A673 (cell line): Measurements from ENCODE around the gene SMARCD3. TPM values are rescaled to one million over a fixed set of nuclear protein-coding genes. Genes with fewer than 3 reads are reported as not detected.

Experiments
- BruUV-seq: library from RNA; stranded (reverse); fragments of 400-500 nt; replicated peaks from 2 replicates; lab custom pipeline; 2021; lab: Mats Ljungman, UMichigan
- CTCF ChIA-PET: fragments of 300-600 bp; sonication (Branson Sonifier 250); formaldehyde crosslinking; loops from one replicate; lab custom pipeline; 2022; ENCODE audit warnings: antibody characterized with exemption; lab: Charles Lee
- POLR2A ChIA-PET: fragments of 300-600 bp; sonication (Branson Sonifier 250); formaldehyde crosslinking; loops from one replicate; lab custom pipeline; 2022; ENCODE audit warnings: antibody characterized with exemption; ENCODE audit not compliant: low non-redundant PET; lab: Charles Lee
- DNase-seq: peaks from one replicate; pipeline ENCODE4 v3.0.0-alpha.2; 2015; ENCODE audit warnings: low spot score
- H3K27ac ChIP-seq: fragments of 200-600 bp; sonication (generic); 2 replicates; pipeline ENCODE4 v1.5.1; 2016; ENCODE audit warnings: mixed run types, low read depth, mild to moderate bottlenecking, mixed read lengths, antibody characterized with exemption, low read length; ENCODE audit not compliant: poor library complexity, severe bottlenecking
- H3K27me3 ChIP-seq: fragments of 200-600 bp; sonication (generic); replicated peaks from 2 replicates; pipeline ENCODE4 v1.6.1; 2017; ENCODE audit warnings: mixed run types, low read depth, mild to moderate bottlenecking, mixed read lengths, antibody characterized with exemption, low read length; ENCODE audit not compliant: insufficient read depth, poor library complexity
- H3K36me3 ChIP-seq: fragments of 200-600 bp; sonication (generic); 2 replicates; pipeline ENCODE4 v1.6.1; 2016; ENCODE audit warnings: mixed run types, mild to moderate bottlenecking, mixed read lengths, antibody characterized with exemption, low read length; ENCODE audit not compliant: insufficient read depth, poor library complexity, severe bottlenecking
- H3K4me1 ChIP-seq: fragments of 200-600 bp; sonication (generic); 2 replicates; pipeline ENCODE4 v1.6.1; 2017; ENCODE audit warnings: mixed run types, mild to moderate bottlenecking, mixed read lengths, antibody characterized with exemption, low read length; ENCODE audit not compliant: insufficient read depth, poor library complexity, severe bottlenecking
- H3K4me3 ChIP-seq: fragments of 200-600 bp; sonication (generic); 2 replicates; pipeline ENCODE4 v1.5.1; 2016; ENCODE audit warnings: low read depth, mixed run types, mild to moderate bottlenecking, mixed read lengths, low read length; ENCODE audit not compliant: poor library complexity, severe bottlenecking
- H3K9me3 ChIP-seq: fragments of 200-600 bp; sonication (generic); 2 replicates; pipeline ENCODE4 v1.6.1; 2016; ENCODE audit warnings: mixed run types, low read depth, mild to moderate bottlenecking, mixed read lengths, antibody characterized with exemption, low read length; ENCODE audit not compliant: poor library complexity, severe bottlenecking
- EZH2 ChIP-seq: fragments of 200-600 bp; sonication (generic); IDR thresholded peaks from 2 replicates; pipeline ENCODE4 v1.6.1; 2017; ENCODE audit warnings: borderline replicate concordance, low read depth, mild to moderate bottlenecking, mixed read lengths, antibody characterized with exemption, low read length; ENCODE audit not compliant: poor library complexity, severe bottlenecking
- intact Hi-C: fragments of 100-400 bp; cut with micrococcal nuclease; formaldehyde crosslinking; loops from one replicate; pipeline ENCODE4 v1.10.0; 2022; ENCODE audit not compliant: unreplicated experiment
- total RNA-seq: library from RNA; stranded (reverse); gene quantifications from 2 replicates; pipeline ENCODE4 v1.2.3, GENCODE V29; 2021
- TF ChIP-seq, protein P1 (sequence below): fragments of 300-800, 200-600 bp; sonication (generic); conservative IDR thresholded peaks from 2 replicates; pipeline ENCODE4 v1.5.1; 2017; ENCODE audit warnings: low read depth, mild to moderate bottlenecking, antibody characterized with exemption, low read length, moderate library complexity, mixed read lengths

The SMARCD3 gene
- total RNA-seq, 1 experiment from 2014 or later: 44.8 TPM

DNA sequence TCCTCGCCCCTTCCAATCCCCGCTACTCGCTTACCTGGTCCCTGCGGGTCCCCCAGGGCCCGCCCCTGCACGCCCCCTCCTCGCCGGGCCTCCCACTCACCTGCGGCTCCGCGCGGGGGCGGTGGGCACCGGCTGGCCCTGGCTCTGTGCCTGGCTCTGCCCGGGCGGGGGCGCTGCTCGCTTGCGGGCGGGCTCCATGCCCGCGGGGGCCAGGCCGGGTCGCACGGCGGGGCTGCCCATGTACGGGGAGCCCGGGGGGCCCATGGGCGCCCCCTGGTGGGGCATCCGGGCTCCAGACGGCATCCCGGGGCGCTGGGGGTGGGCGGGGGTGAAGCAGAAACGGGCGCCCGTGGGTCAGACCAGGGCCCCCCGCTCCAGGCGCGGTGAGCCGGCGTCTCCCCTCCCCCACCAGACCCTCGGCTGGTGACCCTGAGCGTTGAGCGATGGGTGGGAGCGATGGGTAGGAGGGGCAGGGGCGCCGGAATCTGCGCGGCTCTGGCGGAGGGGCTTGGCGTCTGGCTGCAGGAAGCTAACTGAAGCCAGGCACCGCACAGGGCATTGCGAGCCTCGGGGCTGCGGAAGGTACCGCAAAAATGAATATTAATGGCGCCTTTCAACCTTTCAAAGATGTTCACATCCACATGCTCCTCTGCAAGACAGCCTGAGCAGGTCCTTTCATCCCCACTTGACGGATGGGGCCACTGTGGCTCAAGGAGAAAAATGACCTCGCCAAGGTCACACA lies 3.0 kb downstream of the SMARCD3 start:
- TF ChIP-seq, protein P1, sequence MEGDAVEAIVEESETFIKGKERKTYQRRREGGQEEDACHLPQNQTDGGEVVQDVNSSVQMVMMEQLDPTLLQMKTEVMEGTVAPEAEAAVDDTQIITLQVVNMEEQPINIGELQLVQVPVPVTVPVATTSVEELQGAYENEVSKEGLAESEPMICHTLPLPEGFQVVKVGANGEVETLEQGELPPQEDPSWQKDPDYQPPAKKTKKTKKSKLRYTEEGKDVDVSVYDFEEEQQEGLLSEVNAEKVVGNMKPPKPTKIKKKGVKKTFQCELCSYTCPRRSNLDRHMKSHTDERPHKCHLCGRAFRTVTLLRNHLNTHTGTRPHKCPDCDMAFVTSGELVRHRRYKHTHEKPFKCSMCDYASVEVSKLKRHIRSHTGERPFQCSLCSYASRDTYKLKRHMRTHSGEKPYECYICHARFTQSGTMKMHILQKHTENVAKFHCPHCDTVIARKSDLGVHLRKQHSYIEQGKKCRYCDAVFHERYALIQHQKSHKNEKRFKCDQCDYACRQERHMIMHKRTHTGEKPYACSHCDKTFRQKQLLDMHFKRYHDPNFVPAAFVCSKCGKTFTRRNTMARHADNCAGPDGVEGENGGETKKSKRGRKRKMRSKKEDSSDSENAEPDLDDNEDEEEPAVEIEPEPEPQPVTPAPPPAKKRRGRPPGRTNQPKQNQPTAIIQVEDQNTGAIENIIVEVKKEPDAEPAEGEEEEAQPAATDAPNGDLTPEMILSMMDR: peak; percentile 59
- no peak for TF ChIP-seq EZH2
- no peaks in the 10 kb centered on the region for H3K9me3 ChIP-seq
- no TSS peak for BruUV-seq

DNA sequence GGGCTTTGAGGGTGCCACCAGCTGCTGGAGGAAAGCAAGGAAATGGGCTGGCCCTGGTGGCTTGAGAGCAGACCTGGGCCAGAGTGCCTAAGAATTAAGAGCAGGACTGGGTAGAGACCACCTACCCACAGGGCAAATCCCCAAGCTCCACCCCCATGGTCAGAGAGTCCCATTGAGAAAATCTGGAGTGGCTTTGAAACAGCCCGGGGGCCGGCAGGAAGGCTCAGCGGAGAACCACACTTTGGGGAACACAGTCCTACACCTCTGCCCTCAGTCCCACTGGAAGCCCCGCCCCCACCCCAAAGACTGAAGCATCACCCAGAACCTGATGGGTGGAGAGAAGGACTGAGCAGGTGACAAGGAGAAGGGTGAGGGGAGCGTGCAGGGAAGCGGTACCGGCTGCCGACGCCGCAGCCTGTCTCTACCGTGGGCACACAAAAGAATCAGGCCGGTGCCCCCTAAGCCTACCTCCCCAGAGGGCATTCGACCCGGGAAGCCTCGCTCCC lies 3.6 kb downstream of the SMARCD3 start:
- Histone ChIP-seq H3K4me3 (peak overlapping the region; percentile 44), H3K27ac (no peak overlapping the region), H3K9me3 (no peaks in the 10 kb centered on the region), H3K4me1 (peaks cover 56% of the 10 kb centered on the region), H3K36me3 (peaks cover 20% of the 10 kb centered on the region), H3K27me3 (no peaks in the 10 kb centered on the region)
- ChIA-PET POLR2A (no interaction called here), CTCF (interaction anchor here (1.0 to 1.5 kb wide), 6 partner anchors 9 to 159 kb away, joined by 3 to 9 read pairs (median 4); partner anchors contain the start of genes ABCF2 and CHPF2)
- no peak for TF ChIP-seq EZH2
- TF ChIP-seq, protein P1: no peak
- intact Hi-C loops: no loop called here
- no TSS peak for BruUV-seq
- DNase-seq: no peak

More for the DNA sequence above, 3.0 kb downstream of the SMARCD3 start:
- Histone ChIP-seq H3K36me3 (peaks cover 16% of the 10 kb centered on the region), H3K27ac (no peak overlapping the region), H3K4me1 (peaks cover 61% of the 10 kb centered on the region), H3K4me3 (peak overlapping the region; percentile 44), H3K27me3 (no peaks in the 10 kb centered on the region)
- peak; percentile 68 for DNase-seq
- POLR2A ChIA-PET: no interaction called here
- CTCF ChIA-PET: interaction anchor here (0.6 kb wide), 1 partner anchor 10 kb away, joined by 4 read pairs; no protein-coding TSS in a partner anchor
- intact Hi-C loops: no loop called here

DNA sequence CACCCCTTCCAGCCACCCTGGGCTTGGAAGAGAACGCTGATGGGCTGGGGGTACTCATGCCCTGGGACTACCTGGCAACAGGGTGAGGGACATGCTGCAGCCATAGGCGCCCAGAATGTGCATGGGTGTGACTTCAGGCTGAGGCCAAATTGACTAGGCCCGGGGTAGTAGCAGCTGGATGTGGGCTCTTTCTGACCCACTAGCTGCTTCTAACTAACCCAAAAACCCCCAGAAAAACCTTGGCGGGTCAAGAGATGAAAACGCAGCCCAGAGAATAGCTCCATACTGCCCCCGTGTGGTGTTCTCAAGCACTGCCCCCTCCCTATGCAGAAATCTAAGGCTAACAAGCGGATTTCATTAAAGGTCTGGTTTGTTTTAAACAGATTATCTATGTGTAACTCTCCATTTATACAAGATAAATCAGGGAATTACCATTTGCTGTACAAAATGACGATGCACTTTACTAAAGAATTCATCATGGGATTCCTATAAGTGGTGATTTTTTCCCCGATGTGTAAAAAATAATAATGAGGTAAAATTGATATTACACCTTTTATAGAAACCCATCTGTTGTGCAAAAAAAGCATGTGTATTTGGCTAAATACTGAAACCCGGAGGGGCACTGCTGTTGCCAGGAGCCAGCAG lies 4.2 kb downstream of the SMARCD3 start:
- H3K36me3 ChIP-seq: peaks cover 22% of the 10 kb centered on the region
- TF ChIP-seq, protein P1: peak; percentile 92
- TF ChIP-seq EZH2: no peak
- peaks cover 50% of the 10 kb centered on the region for H3K4me1 ChIP-seq
- H3K9me3 ChIP-seq: no peaks in the 10 kb centered on the region
- intact Hi-C loops: no loop called here
- no peak overlapping the region for H3K27ac ChIP-seq
- ChIA-PET CTCF (interaction anchor here (0.5 to 1.5 kb wide), 9 partner anchors 8 to 159 kb away, joined by 3 to 9 read pairs (median 4); partner anchors contain the start of genes ABCF2 and CHPF2), POLR2A (no interaction called here)
- no peak overlapping the region for H3K4me3 ChIP-seq
- DNase-seq: peak; percentile 77
- no TSS peak for BruUV-seq
- no peaks in the 10 kb centered on the region for H3K27me3 ChIP-seq
